ENCODE measurements around the gene IL2.

- TF ChIP-seq POLR2AphosphoS5 (IDR thresholded peaks at IDR 0.05; ENCODE audit: insufficient read depth, low read depth, low read length) (no peak), CTCF (IDR thresholded peaks at IDR 0.05; ENCODE audit: extremely low read depth in 1 of 2, insufficient read depth in 1 of 2, low read depth in 1 of 2, low read length in 2 of 2) (no peak), POLR2A (IDR thresholded peaks at IDR 0.05; ENCODE audit: low read depth, low read length) (no peak)
Observed at GRCh38 chr4:122403861-122404260, 52.7 kb downstream of the IL2 start.
